ENCODE results near the gene SPPL2A. TPM values are rescaled to one million over a fixed set of nuclear protein-coding genes. Genes with fewer than 3 reads are reported as not detected.
"Not testable (repeated sequence)": the region's sequence is repeated elsewhere in the genome, so short reads cannot be mapped to it uniquely, and the experiment has no call there.

Gene SPPL2A
- 64.5 and 75.0 TPM in 2 replicates for total RNA-seq

- DNase-seq (ENCODE audit: low read depth), result peak; percentile 72
- Histone ChIP-seq H3K4me3 (ENCODE audit: low read depth, low read length) (peak within 1 kb of the TSS; percentile 74), H3K36me3 (ENCODE audit: control insufficient read depth, insufficient read depth, low read length) (no peaks in the 10 kb centered on the region), H3K27me3 (ENCODE audit: control insufficient read depth, insufficient read depth, low read length) (no peaks in the 10 kb centered on the region)
- TF ChIP-seq CTCF (IDR thresholded peaks at IDR 0.05; ENCODE audit: insufficient read depth, low read length, severe bottlenecking), result no peak
- FAIRE-seq, result no peak
Measured at GRCh38 chr15:50765195-50765967, at the start of gene SPPL2A. Gene SPPL2A, minus strand, starts transcription at chr15:50765706. Its CDS starts 173 bp downstream, at chr15:50765533.

- no peak for FAIRE-seq
- Histone ChIP-seq H3K27me3 (ENCODE audit: control insufficient read depth, insufficient read depth, low read length) (no peaks in the 10 kb centered on the region), H3K4me3 (ENCODE audit: low read depth, low read length) (no peak overlapping the region), H3K36me3 (ENCODE audit: control insufficient read depth, insufficient read depth, low read length) (no peaks in the 10 kb centered on the region)
- no peak for TF ChIP-seq CTCF (IDR thresholded peaks at IDR 0.05; ENCODE audit: insufficient read depth, low read length, severe bottlenecking)
- no peak for DNase-seq (ENCODE audit: low read depth)
Measured at GRCh38 chr15:50814634-50815033, 49.1 kb upstream of the SPPL2A start.

GRCh38 chr15:50813865-50814264, 48.4 kb upstream of the SPPL2A start:
- Histone ChIP-seq H3K36me3 (ENCODE audit: control insufficient read depth, insufficient read depth, low read length) (no peaks in the 10 kb centered on the region), H3K4me3 (ENCODE audit: low read depth, low read length) (no peak overlapping the region), H3K27me3 (ENCODE audit: control insufficient read depth, insufficient read depth, low read length) (no peaks in the 10 kb centered on the region)
- no peak for TF ChIP-seq CTCF (IDR thresholded peaks at IDR 0.05; ENCODE audit: insufficient read depth, low read length, severe bottlenecking)
- DNase-seq (ENCODE audit: low read depth), result no peak
- FAIRE-seq, result no peak

- no peak for FAIRE-seq
Measured at GRCh38 chr15:50813089-50813488, 47.6 kb upstream of the SPPL2A start.

GRCh38 chr15:50812181-50812506, 46.6 kb upstream of the SPPL2A start:
- DNase-seq (ENCODE audit: low read depth); FAIRE-seq; H3K27me3 ChIP-seq (ENCODE audit: control insufficient read depth, insufficient read depth, low read length); H3K36me3 ChIP-seq (ENCODE audit: control insufficient read depth, insufficient read depth, low read length); H3K4me3 ChIP-seq (ENCODE audit: low read depth, low read length): not testable (repeated sequence)

More at GRCh38 chr15:50813089-50813488, 47.6 kb upstream of the SPPL2A start:
- TF ChIP-seq CTCF (IDR thresholded peaks at IDR 0.05; ENCODE audit: insufficient read depth, low read length, severe bottlenecking), result no peak
- no peaks in the 10 kb centered on the region for H3K27me3 ChIP-seq (ENCODE audit: control insufficient read depth, insufficient read depth, low read length)
- no peak for DNase-seq (ENCODE audit: low read depth)
- no peak overlapping the region for H3K4me3 ChIP-seq (ENCODE audit: low read depth, low read length)
- no peaks in the 10 kb centered on the region for H3K36me3 ChIP-seq (ENCODE audit: control insufficient read depth, insufficient read depth, low read length)

- DNase-seq (ENCODE audit: low read depth); H3K36me3 ChIP-seq (ENCODE audit: control insufficient read depth, insufficient read depth, low read length); FAIRE-seq; H3K4me3 ChIP-seq (ENCODE audit: low read depth, low read length); H3K27me3 ChIP-seq (ENCODE audit: control insufficient read depth, insufficient read depth, low read length): not testable (repeated sequence)
Measured at GRCh38 chr15:50811461-50812180, 46.1 kb upstream of the SPPL2A start.
